Adipocyte (in vitro differentiated cells): ENCODE data around the gene IL19.

ENCODE experiments used
- DNase-seq: peaks from one replicate; pipeline ENCODE4 v3.0.0-alpha.2; 2015; ENCODE audit warnings: low read depth
- H3K27me3 ChIP-seq: replicated peaks from 2 replicates; pipeline ENCODE4 v1.7.0; 2013; ENCODE audit warnings: mild to moderate bottlenecking, low read length, moderate library complexity; ENCODE audit not compliant: control insufficient read depth, insufficient read depth
- H3K36me3 ChIP-seq: 2 replicates; pipeline ENCODE4 v1.7.0; 2013; ENCODE audit warnings: low read length, mild to moderate bottlenecking, moderate library complexity; ENCODE audit not compliant: control insufficient read depth, insufficient read depth, severe bottlenecking
- H3K4me1 ChIP-seq: 2 replicates; pipeline ENCODE4 v1.7.0; 2013; ENCODE audit warnings: mild to moderate bottlenecking, low read length, moderate library complexity; ENCODE audit not compliant: control insufficient read depth, insufficient read depth
- H3K4me3 ChIP-seq: 2 replicates; pipeline ENCODE4 v1.7.0; 2013; ENCODE audit warnings: mild to moderate bottlenecking, low read length, moderate library complexity
- H3K9ac ChIP-seq: 2 replicates; pipeline ENCODE4 v1.7.0; 2013; ENCODE audit warnings: mild to moderate bottlenecking, low read length, moderate library complexity
- H3K9me3 ChIP-seq: 2 replicates; pipeline ENCODE4 v1.7.0; 2013; ENCODE audit warnings: mild to moderate bottlenecking, low read length, moderate library complexity; ENCODE audit not compliant: control insufficient read depth

The IL19 gene

GRCh38 chr1:206732508-206732907, 38.1 kb upstream of the IL19 start:
- H3K36me3 ChIP-seq: peaks cover 65% of the 10 kb centered on the region
- H3K4me1 ChIP-seq: no peaks in the 10 kb centered on the region
- H3K4me3 ChIP-seq: no peak overlapping the region
- H3K27me3 ChIP-seq: no peaks in the 10 kb centered on the region
- no peaks in the 10 kb centered on the region for H3K9me3 ChIP-seq
- H3K9ac ChIP-seq: no peak overlapping the region
- no peak for DNase-seq

GRCh38 chr1:206732992-206733391, 37.6 kb upstream of the IL19 start:
- H3K27me3 ChIP-seq: no peaks in the 10 kb centered on the region
- H3K36me3 ChIP-seq: peaks cover 65% of the 10 kb centered on the region
- no peak overlapping the region for H3K4me3 ChIP-seq
- no peaks in the 10 kb centered on the region for H3K9me3 ChIP-seq
- no peak for DNase-seq
- no peaks in the 10 kb centered on the region for H3K4me1 ChIP-seq
- H3K9ac ChIP-seq: no peak overlapping the region

GRCh38 chr1:206734499-206735142, 36.0 kb upstream of the IL19 start:
- H3K27me3 ChIP-seq: no peaks in the 10 kb centered on the region
- H3K4me1 ChIP-seq: peaks cover 5% of the 10 kb centered on the region
- H3K4me3 ChIP-seq: no peak overlapping the region
- no peaks in the 10 kb centered on the region for H3K9me3 ChIP-seq
- peak; percentile 65 for DNase-seq
- peaks cover 60% of the 10 kb centered on the region for H3K36me3 ChIP-seq
- no peak overlapping the region for H3K9ac ChIP-seq

- H3K9ac ChIP-seq: no peak overlapping the region
- peaks cover 5% of the 10 kb centered on the region for H3K4me1 ChIP-seq
- H3K27me3 ChIP-seq: no peaks in the 10 kb centered on the region
- H3K4me3 ChIP-seq: no peak overlapping the region
- no peak for DNase-seq
- peaks cover 50% of the 10 kb centered on the region for H3K36me3 ChIP-seq
- no peaks in the 10 kb centered on the region for H3K9me3 ChIP-seq
Measured at GRCh38 chr1:206735553-206736031, 35.0 kb upstream of the IL19 start.

- H3K27me3 ChIP-seq: no peaks in the 10 kb centered on the region
- no peaks in the 10 kb centered on the region for H3K9me3 ChIP-seq
- no peak for DNase-seq
- H3K4me1 ChIP-seq: peaks cover 5% of the 10 kb centered on the region
- H3K36me3 ChIP-seq: peaks cover 35% of the 10 kb centered on the region
- no peak overlapping the region for H3K4me3 ChIP-seq
- no peak overlapping the region for H3K9ac ChIP-seq
Measured at GRCh38 chr1:206736878-206737728, 33.5 kb upstream of the IL19 start.

GRCh38 chr1:206737729-206738201, 32.8 kb upstream of the IL19 start:
- peaks cover 5% of the 10 kb centered on the region for H3K4me1 ChIP-seq
- DNase-seq: no peak
- no peaks in the 10 kb centered on the region for H3K27me3 ChIP-seq
- peaks cover 29% of the 10 kb centered on the region for H3K36me3 ChIP-seq
- no peaks in the 10 kb centered on the region for H3K9me3 ChIP-seq
- no peak overlapping the region for H3K4me3 ChIP-seq
- no peak overlapping the region for H3K9ac ChIP-seq

- peaks cover 22% of the 10 kb centered on the region for H3K36me3 ChIP-seq
- peaks cover 5% of the 10 kb centered on the region for H3K4me1 ChIP-seq
- no peak for DNase-seq
- H3K9ac ChIP-seq: no peak overlapping the region
- H3K4me3 ChIP-seq: no peak overlapping the region
- H3K9me3 ChIP-seq: no peaks in the 10 kb centered on the region
- no peaks in the 10 kb centered on the region for H3K27me3 ChIP-seq
Measured at GRCh38 chr1:206738370-206739366, 31.9 kb upstream of the IL19 start.

- peak; percentile 41 for DNase-seq
- no peaks in the 10 kb centered on the region for H3K9me3 ChIP-seq
Measured at GRCh38 chr1:206739411-206740076, 31.0 kb upstream of the IL19 start.

GRCh38 chr1:206741142-206741701, 29.4 kb upstream of the IL19 start:
- DNase-seq: no peak
- H3K9ac ChIP-seq: no peak overlapping the region
- H3K4me1 ChIP-seq: peaks cover 5% of the 10 kb centered on the region
- no peaks in the 10 kb centered on the region for H3K27me3 ChIP-seq
- no peak overlapping the region for H3K4me3 ChIP-seq
- no peaks in the 10 kb centered on the region for H3K9me3 ChIP-seq
- no peaks in the 10 kb centered on the region for H3K36me3 ChIP-seq

More at GRCh38 chr1:206739411-206740076, 31.0 kb upstream of the IL19 start:
- Histone ChIP-seq H3K4me1 (peaks cover 5% of the 10 kb centered on the region), H3K4me3 (no peak overlapping the region), H3K36me3 (peaks cover 14% of the 10 kb centered on the region), H3K27me3 (no peaks in the 10 kb centered on the region), H3K9ac (no peak overlapping the region)

GRCh38 chr1:206742719-206743383, 27.7 kb upstream of the IL19 start:
- Histone ChIP-seq H3K4me3 (no peak overlapping the region), H3K9ac (no peak overlapping the region), H3K36me3 (no peaks in the 10 kb centered on the region), H3K9me3 (no peaks in the 10 kb centered on the region), H3K27me3 (no peaks in the 10 kb centered on the region), H3K4me1 (peaks cover 5% of the 10 kb centered on the region)
- DNase-seq: no peak
